ENCODE measurements around the gene C1QA. TPM values are rescaled to one million over a fixed set of nuclear protein-coding genes. Genes with fewer than 3 reads are reported as not detected.

The C1QA gene
- total and polyA plus RNA-seq, 12 donors: 47.5 to 953 (median 420) TPM

DNA sequence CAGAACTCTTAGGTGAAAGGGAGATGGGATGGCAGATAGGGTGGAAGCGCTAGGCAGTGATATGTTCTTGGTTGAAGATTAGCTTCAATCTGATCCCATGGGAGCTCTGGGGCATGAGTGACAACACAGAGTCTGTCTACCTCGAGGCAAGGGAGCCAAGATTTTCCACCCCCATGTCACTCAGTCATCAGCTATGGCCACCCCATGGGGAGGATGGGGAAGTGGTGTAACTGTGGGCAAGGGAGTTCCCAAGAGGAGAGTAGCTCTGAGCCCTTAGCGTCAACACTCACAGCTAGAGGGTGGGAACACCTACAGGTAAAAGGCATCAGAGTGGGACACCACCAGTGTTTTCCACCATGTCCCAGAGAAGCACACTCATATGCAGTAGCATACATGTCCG is 30.3 kb upstream of the C1QA start:
- Histone ChIP-seq H3K9me3 (replicated peaks in 1 of 3) (no peaks in the 10 kb centered on the region), H3K27me3 (peaks cover 26% of the 10 kb centered on the region), H3K4me1 (replicated peaks in 1 of 2) (no peaks in the 10 kb centered on the region)

GRCh38 chr1:22607154-22607553 is 29.3 kb upstream of the C1QA start:
- no peaks in the 10 kb centered on the region for H3K36me3 ChIP-seq (replicated peaks in 1 of 2)
- TF ChIP-seq POLR2A (IDR thresholded peaks at IDR 0.05): no peak
- TF ChIP-seq CTCF (IDR thresholded peaks at IDR 0.05): no peak
- WGBS, 4 donors: 5 to 14% (median 10%) methylated on average over 10 of the region's 10 CpGs
- no peak overlapping the region for H3K4me3 ChIP-seq
- no peaks in the 10 kb centered on the region for H3K4me1 ChIP-seq (replicated peaks in 1 of 2)
- no peak overlapping the region for H3K27ac ChIP-seq
- H3K9me3 ChIP-seq (replicated peaks in 1 of 3): no peaks in the 10 kb centered on the region
- no peak for DNase-seq
- peaks cover 26% of the 10 kb centered on the region for H3K27me3 ChIP-seq
- intact Hi-C loops (cut with DNase I): no loop called here

More for the DNA sequence above, 30.3 kb upstream of the C1QA start:
- intact Hi-C loops (cut with DNase I): no loop called here
- no peak overlapping the region for H3K4me3 ChIP-seq
- H3K27ac ChIP-seq: no peak overlapping the region
- WGBS, 4 donors: 37 to 52% (median 47%) methylated on average over 4 of the region's 4 CpGs
- H3K36me3 ChIP-seq (replicated peaks in 1 of 2): no peaks in the 10 kb centered on the region
- no peak for TF ChIP-seq POLR2A (IDR thresholded peaks at IDR 0.05)
- TF ChIP-seq CTCF (IDR thresholded peaks at IDR 0.05): no peak
- no peak for DNase-seq

- no peaks in the 10 kb centered on the region for H3K4me1 ChIP-seq (replicated peaks in 1 of 2)
- WGBS, 4 donors: 52 to 63% (median 60%) methylated on average over 3 of the region's 3 CpGs
- no peak for DNase-seq
- TF ChIP-seq CTCF (IDR thresholded peaks at IDR 0.05): no peak
- no peak for TF ChIP-seq POLR2A (IDR thresholded peaks at IDR 0.05)
- no peak overlapping the region for H3K4me3 ChIP-seq
- H3K27me3 ChIP-seq: peaks cover 16% of the 10 kb centered on the region
- H3K27ac ChIP-seq: no peak overlapping the region
- H3K36me3 ChIP-seq (replicated peaks in 1 of 2): no peaks in the 10 kb centered on the region
- intact Hi-C loops (cut with DNase I): no loop called here
- H3K9me3 ChIP-seq (replicated peaks in 1 of 3): no peaks in the 10 kb centered on the region
Observed at GRCh38 chr1:22608361-22608760, 28.1 kb upstream of the C1QA start.

DNA sequence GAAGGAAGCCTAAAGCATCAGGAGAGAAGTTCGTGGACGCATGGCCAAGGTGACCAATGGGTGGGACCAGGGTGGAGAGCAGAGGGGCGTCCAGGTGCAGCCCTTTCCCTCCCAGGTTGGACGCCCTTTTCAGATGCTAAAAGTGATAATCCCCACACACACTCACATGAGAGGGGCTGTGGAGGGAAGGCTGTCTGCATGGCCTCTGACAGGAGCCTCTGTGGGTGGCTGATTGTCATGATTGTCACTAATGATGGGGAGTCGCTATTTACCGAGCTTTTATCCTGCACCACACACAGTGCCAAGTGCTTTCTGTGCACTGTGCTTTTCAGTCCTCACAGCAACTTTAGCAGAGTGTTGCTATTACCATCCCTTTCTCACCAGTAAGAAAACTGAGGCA is 27.1 kb upstream of the C1QA start:
- Histone ChIP-seq H3K27me3 (peaks cover 12% of the 10 kb centered on the region), H3K9me3 (replicated peaks in 1 of 3) (no peaks in the 10 kb centered on the region), H3K4me3 (no peak overlapping the region), H3K36me3 (replicated peaks in 1 of 2) (no peaks in the 10 kb centered on the region), H3K4me1 (replicated peaks in 1 of 2) (no peaks in the 10 kb centered on the region), H3K27ac (no peak overlapping the region)
- WGBS, 4 donors: 10 to 19% (median 12%) methylated on average over 6 of the region's 6 CpGs
- no peak for DNase-seq
- TF ChIP-seq POLR2A (IDR thresholded peaks at IDR 0.05) (no peak), CTCF (IDR thresholded peaks at IDR 0.05) (no peak)
- intact Hi-C loops (cut with DNase I): no loop called here

Data from adrenal gland (tissue), 12 donors.